NCI-H2107 treated with DMSO at 0.1 percent for 48 hours (cell line): ENCODE data around the gene ZFP2.

Experiments
- DNase-seq: peaks from one replicate; lab custom pipeline; 2025; ENCODE audit not compliant: unreplicated experiment; lab: John Stamatoyannopoulos, UW

ZFP2 gene

DNA sequence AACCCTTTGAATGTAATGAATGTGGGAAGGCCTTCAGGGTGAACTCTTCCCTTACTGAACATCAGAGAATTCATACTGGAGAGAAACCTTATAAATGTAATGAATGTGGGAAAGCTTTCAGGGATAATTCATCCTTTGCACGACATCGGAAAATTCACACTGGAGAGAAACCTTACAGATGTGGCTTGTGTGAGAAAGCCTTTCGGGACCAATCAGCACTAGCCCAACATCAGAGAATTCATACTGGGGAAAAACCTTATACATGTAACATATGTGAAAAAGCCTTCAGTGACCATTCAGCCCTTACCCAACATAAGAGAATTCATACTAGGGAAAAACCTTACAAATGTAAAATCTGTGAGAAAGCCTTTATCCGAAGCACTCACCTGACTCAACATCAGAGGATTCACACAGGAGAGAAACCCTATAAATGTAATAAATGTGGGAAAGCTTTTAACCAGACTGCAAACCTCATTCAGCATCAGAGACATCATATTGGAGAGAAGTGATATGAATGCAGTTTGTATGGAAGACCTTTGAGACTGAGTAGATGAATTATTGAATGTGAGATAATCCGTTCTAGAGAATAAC lies 69.8 kb downstream of the ZFP2 start:
- DNase-seq: no peak

DNA sequence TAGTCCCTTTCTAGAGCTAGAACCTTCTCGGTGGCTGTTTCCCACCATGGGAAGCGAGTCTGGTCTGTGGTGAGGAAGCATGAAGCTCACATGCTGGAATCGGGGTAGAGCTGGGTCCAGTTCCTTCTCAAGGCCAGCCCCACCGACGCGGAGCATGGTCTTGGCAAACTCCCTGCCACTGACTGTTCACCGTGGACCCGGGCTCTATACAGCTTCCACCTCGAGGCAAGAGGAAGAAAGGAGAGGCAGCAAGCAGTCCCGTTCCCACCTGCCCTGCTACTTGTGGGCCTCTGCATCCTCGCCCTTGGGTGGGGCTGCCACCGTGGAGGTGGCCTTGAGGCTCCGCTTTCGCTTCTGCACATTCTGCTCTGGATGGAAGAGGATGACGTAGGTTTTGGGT lies 85.7 kb downstream of the ZFP2 start:
- DNase-seq: no peak
